SK-N-SH treated with all-trans-retinoic acid at 6 μM for 48 hours (cell line): ENCODE results near the gene UAP1L1.
A peak's percentile ranks its signal among the peaks of the same experiment; 100 is the strongest.

ENCODE experiments used
- ATAC-seq: fragments of 200-7000 bp; cut with Tn5 transposase; 3 replicates; pipeline ENCODE4 v1.9.1; 2020; ENCODE audit warnings: mild to moderate bottlenecking, moderate library complexity
- ARNTL ChIP-seq: fragments of 450-650 bp; formaldehyde crosslinking; IDR thresholded peaks from 2 replicates; pipeline ENCODE4 v1.5.0; 2020; ENCODE audit warnings: low read depth, mild to moderate bottlenecking, moderate library complexity, borderline replicate concordance
- CSDC2 ChIP-seq: fragments of 250-450 bp; sonication (Bioruptor Pico); IDR thresholded peaks from 2 replicates; pipeline ENCODE4 v1.5.0; 2020; ENCODE audit warnings: mild to moderate bottlenecking, moderate library complexity
- GLIS3 ChIP-seq: fragments of 250-450 bp; sonication (Bioruptor Pico); IDR thresholded peaks from 2 replicates; pipeline ENCODE4 v1.5.0; 2020; ENCODE audit warnings: mild to moderate bottlenecking, moderate library complexity
- ISL1 ChIP-seq: fragments of 250-450 bp; sonication (Bioruptor Pico); IDR thresholded peaks from 2 replicates; pipeline ENCODE4 v2.1.2; 2022; ENCODE audit warnings: mild to moderate bottlenecking, moderate library complexity
- OSR1 ChIP-seq: fragments of 250-450 bp; sonication (Bioruptor Pico); IDR thresholded peaks from 2 replicates; pipeline ENCODE4 v1.8.0; 2022; ENCODE audit warnings: moderate library complexity, mild to moderate bottlenecking, inconsistent platforms
- TCF4 ChIP-seq: fragments of 250-450 bp; sonication (Bioruptor Pico); IDR thresholded peaks from 2 replicates; pipeline ENCODE4 v1.8.0; 2021; ENCODE audit warnings: mild to moderate bottlenecking, moderate library complexity, borderline replicate concordance
- TOX ChIP-seq: fragments of 250-450 bp; sonication (Bioruptor Pico); IDR thresholded peaks from 2 replicates; pipeline ENCODE4 v1.8.0; 2021; ENCODE audit warnings: mild to moderate bottlenecking, moderate library complexity, borderline replicate concordance
- ZC3H10 ChIP-seq: fragments of 250-450 bp; sonication (Bioruptor Pico); IDR thresholded peaks from 2 replicates; pipeline ENCODE4 v1.5.1; 2021; ENCODE audit warnings: mild to moderate bottlenecking, moderate library complexity
- ZFP3 ChIP-seq: fragments of 250-450 bp; sonication (Bioruptor Pico); IDR thresholded peaks from 2 replicates; pipeline ENCODE4 v1.5.0; 2020; ENCODE audit warnings: mild to moderate bottlenecking, moderate library complexity
- ZFP30 ChIP-seq: fragments of 450-650 bp; formaldehyde crosslinking; IDR thresholded peaks from 2 replicates; pipeline ENCODE4 v1.5.0; 2022; ENCODE audit warnings: mild to moderate bottlenecking, moderate library complexity
- ZNF565 ChIP-seq: fragments of 450-650 bp; formaldehyde crosslinking; conservative IDR thresholded peaks from 2 replicates; pipeline ENCODE4 v1.5.0; 2020; ENCODE audit warnings: low read depth, mild to moderate bottlenecking, moderate library complexity
- ZNF70 ChIP-seq: fragments of 450-650 bp; formaldehyde crosslinking; IDR thresholded peaks from 2 replicates; pipeline ENCODE4 v1.5.0; 2020; ENCODE audit warnings: mild to moderate bottlenecking, moderate library complexity
- TF ChIP-seq, protein P1 (sequence below): fragments of 250-450 bp; sonication (Bioruptor Pico); IDR thresholded peaks from 2 replicates; pipeline ENCODE4 v1.5.0; 2020; ENCODE audit warnings: mild to moderate bottlenecking, moderate library complexity
- TF ChIP-seq, protein P2 (sequence below): fragments of 250-450 bp; sonication (Bioruptor Pico); IDR thresholded peaks from 2 replicates; pipeline ENCODE4 v1.8.0; 2021; ENCODE audit warnings: low read depth, mild to moderate bottlenecking, moderate library complexity, borderline replicate concordance
- TF ChIP-seq, protein P3 (sequence below): fragments of 250-450 bp; sonication (Bioruptor Pico); IDR thresholded peaks from 2 replicates; pipeline ENCODE4 v1.8.0; 2020; ENCODE audit warnings: mild to moderate bottlenecking, moderate library complexity, borderline replicate concordance
- TF ChIP-seq, protein P4 (sequence below): fragments of 250-450 bp; sonication (Bioruptor Pico); IDR thresholded peaks from 2 replicates; pipeline ENCODE4 v1.5.1; 2021; ENCODE audit warnings: mild to moderate bottlenecking, moderate library complexity

UAP1L1 gene

DNA sequence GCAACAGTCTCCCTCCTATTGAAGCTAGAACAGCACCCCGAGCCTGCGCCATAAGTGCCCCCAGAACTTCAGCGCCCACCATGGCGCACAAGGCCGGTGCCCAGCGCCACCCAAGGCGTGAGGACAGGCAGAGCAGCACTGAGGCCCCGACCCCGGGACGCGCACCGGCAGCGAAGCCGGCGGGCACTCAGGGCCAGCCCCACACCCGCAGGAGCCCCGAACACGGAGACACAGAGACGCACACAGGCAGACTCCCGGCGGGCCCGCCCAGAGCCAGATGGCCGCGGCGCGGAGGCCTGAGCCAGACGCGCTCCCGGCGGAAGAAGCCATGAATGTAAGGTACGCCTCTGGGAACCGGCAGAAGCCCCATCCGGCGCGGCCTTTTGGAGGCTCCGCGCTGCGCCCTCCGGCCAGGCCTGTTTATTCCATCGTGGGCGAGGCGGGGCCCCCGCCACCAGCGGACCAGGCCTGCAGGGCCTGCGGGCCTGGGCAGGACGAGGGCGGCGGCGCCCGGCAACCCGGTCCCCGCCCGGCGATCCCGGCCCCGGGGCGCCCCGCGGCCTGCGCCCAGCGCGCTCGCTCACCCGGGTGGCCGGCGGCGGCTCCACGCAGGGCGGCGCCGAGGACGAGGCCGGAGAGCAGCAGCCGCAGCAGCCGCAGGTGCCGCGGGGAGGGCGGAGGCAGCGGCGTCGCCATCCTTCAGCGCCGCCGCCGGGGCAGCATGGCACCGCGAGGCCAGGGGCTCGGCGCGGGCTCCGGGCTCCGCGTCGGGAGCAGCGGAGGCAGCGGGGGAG lies 31.8 kb upstream of the UAP1L1 start:
- TF ChIP-seq ZNF70 (no peak), ZC3H10 (CRISPR knock-in tag) (no peak), ZFP30 (CRISPR knock-in tag) (no peak), ISL1 (CRISPR knock-in tag) (no peak), ZFP3 (no peak), CSDC2 (CRISPR knock-in tag) (no peak)
- ATAC-seq: peak; percentile 58

DNA sequence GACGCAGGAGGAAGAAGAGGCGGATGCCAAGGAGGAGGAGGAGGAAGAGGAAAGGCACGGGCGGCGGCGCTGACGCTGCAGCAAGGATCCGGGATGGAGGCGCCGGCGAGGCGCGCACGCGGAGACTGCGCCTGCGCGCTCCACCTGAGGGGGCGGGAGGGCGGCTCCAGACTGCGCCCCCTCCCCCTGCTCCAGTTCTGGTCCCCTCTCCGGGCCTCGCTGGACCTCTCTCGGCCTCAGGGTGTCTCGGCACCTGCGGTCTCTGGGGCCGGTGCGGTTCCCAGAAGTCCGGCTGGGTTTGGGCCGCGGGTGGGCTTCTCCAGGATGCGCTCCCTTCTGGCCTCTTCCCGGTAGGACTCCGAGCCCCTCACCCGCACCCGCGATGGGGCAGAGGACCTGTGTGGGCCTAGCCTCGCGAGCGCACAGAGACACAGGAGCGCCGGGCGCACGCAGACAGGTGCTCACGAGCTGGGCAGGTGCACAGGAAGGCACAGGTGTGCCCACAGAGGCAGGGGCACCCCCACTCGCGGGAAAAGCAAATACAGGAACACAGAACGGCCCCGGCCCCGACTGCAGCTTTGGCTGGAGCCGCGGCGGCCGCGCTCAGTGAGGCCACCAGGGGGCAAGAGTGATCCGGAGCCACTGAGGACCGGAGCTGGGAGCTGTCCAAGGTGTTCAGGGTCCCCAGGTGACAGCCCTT lies 31.1 kb upstream of the UAP1L1 start, which contains the start of gene NPDC1:
Gene NPDC1 (minus strand): TSS at position 90 of the 700 bp plus-strand sequence. CDS start 188 bp downstream, outside the sequence.
- TF ChIP-seq, protein P1, sequence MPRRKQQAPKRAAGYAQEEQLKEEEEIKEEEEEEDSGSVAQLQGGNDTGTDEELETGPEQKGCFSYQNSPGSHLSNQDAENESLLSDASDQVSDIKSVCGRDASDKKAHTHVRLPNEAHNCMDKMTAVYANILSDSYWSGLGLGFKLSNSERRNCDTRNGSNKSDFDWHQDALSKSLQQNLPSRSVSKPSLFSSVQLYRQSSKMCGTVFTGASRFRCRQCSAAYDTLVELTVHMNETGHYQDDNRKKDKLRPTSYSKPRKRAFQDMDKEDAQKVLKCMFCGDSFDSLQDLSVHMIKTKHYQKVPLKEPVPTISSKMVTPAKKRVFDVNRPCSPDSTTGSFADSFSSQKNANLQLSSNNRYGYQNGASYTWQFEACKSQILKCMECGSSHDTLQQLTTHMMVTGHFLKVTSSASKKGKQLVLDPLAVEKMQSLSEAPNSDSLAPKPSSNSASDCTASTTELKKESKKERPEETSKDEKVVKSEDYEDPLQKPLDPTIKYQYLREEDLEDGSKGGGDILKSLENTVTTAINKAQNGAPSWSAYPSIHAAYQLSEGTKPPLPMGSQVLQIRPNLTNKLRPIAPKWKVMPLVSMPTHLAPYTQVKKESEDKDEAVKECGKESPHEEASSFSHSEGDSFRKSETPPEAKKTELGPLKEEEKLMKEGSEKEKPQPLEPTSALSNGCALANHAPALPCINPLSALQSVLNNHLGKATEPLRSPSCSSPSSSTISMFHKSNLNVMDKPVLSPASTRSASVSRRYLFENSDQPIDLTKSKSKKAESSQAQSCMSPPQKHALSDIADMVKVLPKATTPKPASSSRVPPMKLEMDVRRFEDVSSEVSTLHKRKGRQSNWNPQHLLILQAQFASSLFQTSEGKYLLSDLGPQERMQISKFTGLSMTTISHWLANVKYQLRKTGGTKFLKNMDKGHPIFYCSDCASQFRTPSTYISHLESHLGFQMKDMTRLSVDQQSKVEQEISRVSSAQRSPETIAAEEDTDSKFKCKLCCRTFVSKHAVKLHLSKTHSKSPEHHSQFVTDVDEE (CRISPR knock-in tag): no peak
- TF ChIP-seq GLIS3 (no peak), ZFP3 (0 out of 2 replicates have a peak, but pooled peaks have one; percentile 29)
- TF ChIP-seq, all 23 proteins: peak for 1
- peak; percentile 79 for ATAC-seq

DNA sequence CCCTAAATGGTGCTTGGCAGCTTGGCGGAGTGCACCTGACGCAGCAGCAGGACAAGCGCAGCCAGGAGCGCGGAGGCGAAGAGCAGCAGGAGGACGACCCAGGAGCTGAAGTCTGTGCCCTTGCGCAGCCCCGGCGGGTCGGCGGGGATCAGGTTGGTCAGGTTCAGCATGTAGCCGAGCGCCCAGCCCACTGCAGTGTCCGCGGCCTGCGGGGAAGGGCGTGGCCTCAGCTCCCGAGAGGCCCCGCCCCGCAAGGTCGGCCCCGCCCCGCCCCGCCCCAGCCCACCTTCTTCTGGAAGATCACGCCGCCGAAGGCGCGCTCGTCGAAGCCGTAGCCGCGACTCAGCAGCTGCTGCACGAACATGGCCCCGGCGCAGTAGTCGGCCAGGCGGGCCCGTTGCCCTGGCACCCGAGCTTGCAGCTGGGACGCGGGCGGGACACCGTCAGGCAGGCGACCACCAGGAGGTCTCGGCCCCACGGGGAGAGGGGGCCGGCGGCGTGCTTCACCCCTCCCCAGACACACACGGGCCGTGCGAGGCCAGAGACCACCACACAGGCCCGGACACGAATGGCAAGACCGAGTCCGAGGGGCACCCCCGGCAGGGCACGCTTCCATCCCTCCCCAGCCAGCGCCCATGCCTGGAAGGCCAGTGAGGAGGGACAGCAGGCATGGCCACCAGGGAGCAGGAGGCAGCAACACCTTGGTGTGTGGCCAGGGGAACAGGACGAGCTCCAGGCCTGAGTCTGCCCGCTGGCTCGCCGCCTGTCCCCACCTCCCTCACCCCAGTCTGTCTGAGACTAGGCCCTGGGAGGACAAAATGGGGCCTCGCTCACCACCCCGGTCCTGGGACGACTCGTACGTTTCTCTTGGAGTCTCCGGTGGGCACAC lies 28.4 kb upstream of the UAP1L1 start:
- TF ChIP-seq ARNTL (CRISPR knock-in tag) (no peak), ZFP3 (no peak), ISL1 (CRISPR knock-in tag) (no peak)
- TF ChIP-seq, protein P2, sequence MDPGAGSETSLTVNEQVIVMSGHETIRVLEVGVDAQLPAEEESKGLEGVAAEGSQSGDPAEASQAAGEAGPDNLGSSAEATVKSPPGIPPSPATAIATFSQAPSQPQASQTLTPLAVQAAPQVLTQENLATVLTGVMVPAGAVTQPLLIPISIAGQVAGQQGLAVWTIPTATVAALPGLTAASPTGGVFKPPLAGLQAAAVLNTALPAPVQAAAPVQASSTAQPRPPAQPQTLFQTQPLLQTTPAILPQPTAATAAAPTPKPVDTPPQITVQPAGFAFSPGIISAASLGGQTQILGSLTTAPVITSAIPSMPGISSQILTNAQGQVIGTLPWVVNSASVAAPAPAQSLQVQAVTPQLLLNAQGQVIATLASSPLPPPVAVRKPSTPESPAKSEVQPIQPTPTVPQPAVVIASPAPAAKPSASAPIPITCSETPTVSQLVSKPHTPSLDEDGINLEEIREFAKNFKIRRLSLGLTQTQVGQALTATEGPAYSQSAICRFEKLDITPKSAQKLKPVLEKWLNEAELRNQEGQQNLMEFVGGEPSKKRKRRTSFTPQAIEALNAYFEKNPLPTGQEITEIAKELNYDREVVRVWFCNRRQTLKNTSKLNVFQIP: no peak
- TF ChIP-seq, protein P1 (CRISPR knock-in tag): no peak
- ATAC-seq: no peak

DNA sequence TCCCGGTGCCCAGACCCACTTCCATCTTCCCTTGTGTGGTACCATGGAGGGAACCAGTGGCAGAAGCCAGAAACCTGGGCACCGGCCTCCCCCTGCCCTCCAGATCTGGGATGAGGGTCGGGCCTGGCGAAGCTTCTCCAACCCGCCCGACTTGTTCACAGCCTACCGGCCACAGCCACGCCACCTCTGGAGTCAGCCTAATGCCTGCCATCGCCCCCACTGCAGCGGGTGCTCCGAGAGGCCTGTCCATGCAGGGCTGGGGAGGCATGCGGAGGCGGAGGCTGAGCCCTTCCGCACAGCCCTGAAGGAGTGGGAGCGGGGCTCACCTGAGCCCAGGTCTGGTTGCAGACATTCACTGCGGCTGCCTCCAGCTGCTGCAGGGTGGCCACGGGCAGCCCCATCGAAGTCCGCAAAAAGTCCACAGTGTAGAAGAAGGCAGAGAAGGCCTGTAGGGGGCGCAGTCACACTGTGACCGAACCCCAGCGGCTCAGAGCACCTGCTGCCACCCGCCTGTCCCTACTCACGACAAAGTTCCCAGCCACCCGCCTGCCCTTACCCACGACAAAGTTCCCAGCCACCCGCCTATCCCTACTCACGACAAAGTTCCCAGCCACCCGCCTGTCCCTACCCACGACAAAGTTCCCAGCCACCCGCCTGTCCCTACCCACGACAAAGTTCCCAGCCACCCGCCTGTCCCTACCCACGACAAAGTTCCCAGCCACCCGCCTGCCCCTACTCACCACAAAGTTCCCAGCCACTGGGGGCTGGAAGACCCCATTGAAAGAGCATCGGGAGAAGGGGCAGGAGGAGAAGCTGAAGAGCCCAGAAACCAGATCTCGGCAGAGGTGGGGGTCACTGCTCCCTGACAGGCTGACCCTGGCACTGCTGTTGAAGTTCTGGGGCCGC lies 27.5 kb upstream of the UAP1L1 start:
- TF ChIP-seq, protein P3, sequence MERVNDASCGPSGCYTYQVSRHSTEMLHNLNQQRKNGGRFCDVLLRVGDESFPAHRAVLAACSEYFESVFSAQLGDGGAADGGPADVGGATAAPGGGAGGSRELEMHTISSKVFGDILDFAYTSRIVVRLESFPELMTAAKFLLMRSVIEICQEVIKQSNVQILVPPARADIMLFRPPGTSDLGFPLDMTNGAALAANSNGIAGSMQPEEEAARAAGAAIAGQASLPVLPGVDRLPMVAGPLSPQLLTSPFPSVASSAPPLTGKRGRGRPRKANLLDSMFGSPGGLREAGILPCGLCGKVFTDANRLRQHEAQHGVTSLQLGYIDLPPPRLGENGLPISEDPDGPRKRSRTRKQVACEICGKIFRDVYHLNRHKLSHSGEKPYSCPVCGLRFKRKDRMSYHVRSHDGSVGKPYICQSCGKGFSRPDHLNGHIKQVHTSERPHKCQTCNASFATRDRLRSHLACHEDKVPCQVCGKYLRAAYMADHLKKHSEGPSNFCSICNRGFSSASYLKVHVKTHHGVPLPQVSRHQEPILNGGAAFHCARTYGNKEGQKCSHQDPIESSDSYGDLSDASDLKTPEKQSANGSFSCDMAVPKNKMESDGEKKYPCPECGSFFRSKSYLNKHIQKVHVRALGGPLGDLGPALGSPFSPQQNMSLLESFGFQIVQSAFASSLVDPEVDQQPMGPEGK: no peak
- no peak for TF ChIP-seq TOX (CRISPR knock-in tag)
- TF ChIP-seq, protein P1 (CRISPR knock-in tag): no peak
- no peak for TF ChIP-seq ZFP30 (CRISPR knock-in tag)
- no peak for TF ChIP-seq OSR1 (CRISPR knock-in tag)
- TF ChIP-seq ZNF565 (CRISPR knock-in tag): no peak
- TF ChIP-seq ZNF70: no peak
- TF ChIP-seq, protein P4, sequence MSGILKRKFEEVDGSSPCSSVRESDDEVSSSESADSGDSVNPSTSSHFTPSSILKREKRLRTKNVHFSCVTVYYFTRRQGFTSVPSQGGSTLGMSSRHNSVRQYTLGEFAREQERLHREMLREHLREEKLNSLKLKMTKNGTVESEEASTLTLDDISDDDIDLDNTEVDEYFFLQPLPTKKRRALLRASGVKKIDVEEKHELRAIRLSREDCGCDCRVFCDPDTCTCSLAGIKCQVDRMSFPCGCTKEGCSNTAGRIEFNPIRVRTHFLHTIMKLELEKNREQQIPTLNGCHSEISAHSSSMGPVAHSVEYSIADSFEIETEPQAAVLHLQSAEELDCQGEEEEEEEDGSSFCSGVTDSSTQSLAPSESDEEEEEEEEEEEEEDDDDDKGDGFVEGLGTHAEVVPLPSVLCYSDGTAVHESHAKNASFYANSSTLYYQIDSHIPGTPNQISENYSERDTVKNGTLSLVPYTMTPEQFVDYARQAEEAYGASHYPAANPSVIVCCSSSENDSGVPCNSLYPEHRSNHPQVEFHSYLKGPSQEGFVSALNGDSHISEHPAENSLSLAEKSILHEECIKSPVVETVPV: no peak
- no peak for TF ChIP-seq ZFP3
- no peak for TF ChIP-seq ISL1 (CRISPR knock-in tag)
- TF ChIP-seq TCF4 (CRISPR knock-in tag): no peak
- peak; percentile 74 for ATAC-seq
